Vagina (tissue), 2 donors: ENCODE measurements around the gene TNS3.

Source experiments
- CTCF ChIP-seq, 3 experiments: fragments of 450-650 bp in 2 of 3; fragments of 200-600 bp in 1 of 3; sonication (generic) in 1 of 3; IDR thresholded peaks; one replicate each; pipeline ENCODE4 v1.5.1; 2017 to 2019; ENCODE audit warnings: antibody characterized with exemption in 3 of 3, mild to moderate bottlenecking in 2 of 3, moderate library complexity in 2 of 3
- POLR2A ChIP-seq, 2 donors: fragments of 450-650 bp; IDR thresholded peaks; one replicate each; pipeline ENCODE4 v1.6.1; 2017; ENCODE audit warnings: antibody characterized with exemption in 2 of 2, mild to moderate bottlenecking in 2 of 2, moderate library complexity in 2 of 2
- POLR2AphosphoS5 ChIP-seq, 2 donors: sonication (generic); formaldehyde crosslinking; IDR thresholded peaks; one replicate each; pipeline ENCODE4 v1.9.0; 2017; ENCODE audit warnings: antibody characterized with exemption in 2 of 2, mild to moderate bottlenecking in 2 of 2, low read depth in 1 of 2; ENCODE audit not compliant: insufficient read depth in 1 of 2

GRCh38 chr7:47520406-47520805, 61.5 kb downstream of the TNS3 start:
- no peak for TF ChIP-seq CTCF (IDR thresholded peaks at IDR 0.05)
- no peak for TF ChIP-seq POLR2A (IDR thresholded peaks at IDR 0.05)
- TF ChIP-seq POLR2AphosphoS5 (IDR thresholded peaks at IDR 0.05; ENCODE audit: insufficient read depth in 1 of 2, low read depth in 1 of 2): peak; percentile 16 to 23
